HG02852 (cell line): ENCODE results near the gene IRX6.

ENCODE experiments used
- ATAC-seq: cut with Tn5 transposase; IDR thresholded peaks from one replicate; pipeline ENCODE4 v1.9.1; 2021; ENCODE audit warnings: mild to moderate bottlenecking, moderate library complexity; ENCODE audit not compliant: unreplicated experiment

Gene IRX6

DNA sequence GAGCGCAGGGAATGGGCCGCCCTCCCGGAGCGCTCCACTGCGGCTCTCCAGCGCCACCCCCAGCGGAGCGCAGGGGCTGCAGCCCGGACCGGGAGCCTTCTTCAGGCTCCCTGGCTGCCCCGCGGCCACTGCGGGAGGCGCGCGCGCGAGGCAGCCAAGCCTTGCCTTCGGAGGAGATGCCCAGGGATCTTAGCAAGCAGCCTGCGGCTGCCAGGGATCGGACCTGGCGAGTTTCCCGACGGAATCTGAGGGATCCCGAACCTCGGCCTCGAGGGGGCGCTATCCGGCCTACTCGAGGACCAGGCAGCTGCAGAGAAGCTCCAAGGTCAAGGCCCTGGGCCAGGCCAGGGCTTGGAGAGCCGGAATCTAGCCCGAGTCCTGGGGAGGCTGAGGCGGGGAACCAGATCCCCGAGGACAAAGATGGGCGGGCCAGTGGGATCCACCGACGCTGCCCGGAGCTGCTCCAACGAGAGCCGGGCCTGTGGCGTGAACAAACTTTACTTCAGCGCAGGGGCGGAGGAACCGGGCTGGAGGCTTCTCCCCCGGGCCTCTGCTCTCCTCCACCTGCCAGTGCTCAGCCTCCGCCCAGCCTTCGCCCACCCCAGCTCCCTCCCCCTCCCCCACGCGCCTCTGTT, at the start of gene IRX6:
Gene IRX6, plus strand, starts transcription at position 567 of the 635 bp plus-strand sequence. CDS start 889 bp downstream, outside the sequence.
- no peak for ATAC-seq

DNA sequence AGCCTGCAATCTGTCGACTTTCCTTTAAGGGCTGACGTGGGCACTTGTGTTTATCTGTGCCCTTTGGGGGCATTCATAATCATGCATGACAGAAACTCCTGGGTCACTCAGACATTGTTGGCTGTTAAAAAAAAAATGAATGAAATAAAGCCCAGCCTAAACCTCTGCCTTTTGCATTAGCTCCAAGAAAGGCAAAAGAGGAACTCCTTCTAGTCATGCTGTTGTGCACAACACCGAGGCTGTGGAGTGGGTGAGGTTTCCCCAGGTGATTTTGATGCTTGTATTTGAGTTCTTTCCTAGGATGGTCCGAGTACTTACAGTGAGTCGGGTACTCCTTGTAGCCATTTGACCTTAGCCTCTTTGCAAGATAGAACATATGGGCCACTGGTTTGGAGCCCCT, 49.6 kb upstream of the IRX6 start:
- no peak for ATAC-seq

DNA sequence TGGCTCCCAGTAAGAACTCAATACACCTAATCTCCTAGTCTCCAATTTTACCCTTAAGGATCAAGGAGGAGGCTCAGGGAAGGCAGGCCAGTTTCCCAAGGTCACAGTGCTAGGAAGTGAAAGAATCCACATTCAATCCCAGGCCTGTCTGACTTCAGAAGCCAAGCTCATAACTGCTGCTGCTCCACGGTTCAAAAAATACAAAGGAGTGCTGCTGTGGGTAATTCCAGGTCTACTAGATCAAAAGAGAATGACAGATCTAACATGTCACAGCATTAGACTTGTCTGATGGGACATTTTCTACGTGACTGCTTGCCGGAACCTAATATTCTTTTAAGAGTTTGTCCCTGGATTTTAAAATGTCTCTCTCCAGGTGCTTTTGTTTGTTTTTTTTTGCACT, 48.8 kb upstream of the IRX6 start:
- ATAC-seq: no peak

DNA sequence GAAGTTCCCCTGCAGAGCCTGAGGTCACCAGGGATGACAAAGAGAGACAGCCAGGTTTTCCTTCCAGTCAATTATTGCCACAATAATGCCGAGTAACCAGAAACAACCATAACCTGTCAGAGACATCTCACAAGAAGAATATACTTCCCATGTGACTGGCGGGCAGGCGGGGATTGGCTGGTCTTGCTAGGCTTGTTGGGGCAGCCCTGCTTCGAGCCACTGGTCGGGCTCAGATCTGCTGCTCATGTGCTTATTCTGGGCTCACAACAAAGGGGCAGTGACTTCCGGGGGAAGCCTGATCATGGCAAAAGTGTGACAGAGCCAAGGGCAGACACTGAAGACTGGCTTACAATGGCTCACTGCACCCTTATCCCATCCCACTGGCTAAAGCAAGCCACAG, 48.1 kb upstream of the IRX6 start:
- no peak for ATAC-seq

DNA sequence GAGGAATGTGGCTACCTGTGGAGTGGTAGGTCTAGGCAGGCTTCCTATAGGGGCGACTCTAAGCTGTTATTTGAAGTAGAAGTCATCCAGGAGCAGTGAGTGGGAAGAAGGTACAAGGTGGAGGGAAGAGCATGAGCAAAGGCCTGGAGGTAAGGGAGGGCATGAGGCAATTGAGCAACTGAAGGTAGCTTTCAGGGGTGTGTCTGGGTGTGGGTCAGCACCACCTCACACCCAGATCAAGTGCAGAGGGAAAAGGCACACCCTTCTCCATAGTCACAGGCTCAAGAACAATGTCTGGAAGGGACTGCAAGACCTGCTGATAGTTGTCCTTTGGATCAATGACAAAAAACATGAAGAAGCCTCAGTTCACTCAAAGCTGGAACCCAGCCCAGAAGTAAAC, 46.5 kb upstream of the IRX6 start:
- ATAC-seq: no peak

DNA sequence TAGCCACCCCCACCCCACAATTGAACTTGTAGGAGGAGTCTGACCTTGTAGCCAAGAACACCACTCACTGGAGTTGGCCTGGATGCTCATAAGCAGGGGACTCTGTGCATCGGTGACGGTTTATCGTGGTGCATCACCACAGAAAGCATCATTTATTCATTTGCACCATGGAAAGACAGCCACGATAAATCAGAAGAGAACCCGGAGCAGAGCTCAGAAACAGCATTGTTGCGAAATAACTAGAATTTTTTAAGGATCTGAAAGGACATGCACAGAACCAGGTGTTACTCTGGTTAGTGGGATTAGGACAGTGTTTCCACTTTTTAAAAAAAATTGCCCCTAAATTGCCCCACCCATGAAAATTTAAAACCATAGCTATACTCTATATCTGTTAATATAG, 44.4 kb upstream of the IRX6 start:
- no peak for ATAC-seq

DNA sequence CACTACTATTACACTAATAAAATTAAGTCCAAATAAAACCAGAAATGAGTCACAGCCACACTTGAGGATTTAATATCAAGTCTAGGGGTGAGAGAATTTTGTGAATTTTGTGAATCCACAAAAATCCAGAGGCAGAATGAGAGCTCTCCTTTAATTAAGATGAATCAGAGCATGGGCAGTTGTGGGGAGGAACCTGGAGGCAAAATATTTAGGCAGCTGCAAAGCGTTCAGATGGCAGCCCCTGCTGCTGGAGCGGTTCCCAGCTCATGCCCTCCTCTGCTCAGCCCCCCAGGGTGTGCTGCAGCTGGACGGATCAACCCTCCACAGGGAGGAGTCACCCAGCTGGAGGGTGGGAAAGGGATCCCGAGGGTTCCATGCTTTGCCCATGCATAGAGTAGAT, 43.4 kb upstream of the IRX6 start:
- no peak for ATAC-seq

DNA sequence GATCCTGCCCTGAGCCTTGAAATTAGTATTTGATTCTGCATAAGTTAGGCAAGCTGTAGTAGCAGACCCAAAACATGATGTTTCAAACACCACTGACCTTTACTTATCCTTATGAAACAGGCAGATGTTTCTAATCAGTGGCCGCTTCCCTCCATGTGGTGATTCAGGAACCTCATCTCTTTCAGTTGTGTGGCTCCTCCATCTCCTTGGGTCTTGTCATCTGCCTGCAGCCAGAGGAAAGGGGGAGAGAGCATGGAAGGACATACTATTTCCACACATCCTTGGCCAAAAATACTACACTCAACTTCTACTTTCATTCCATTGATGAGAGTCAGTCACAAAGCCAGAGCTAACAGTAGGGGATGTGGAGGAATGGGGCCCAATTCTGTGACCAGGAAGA, 41.6 kb upstream of the IRX6 start:
- ATAC-seq: no peak

DNA sequence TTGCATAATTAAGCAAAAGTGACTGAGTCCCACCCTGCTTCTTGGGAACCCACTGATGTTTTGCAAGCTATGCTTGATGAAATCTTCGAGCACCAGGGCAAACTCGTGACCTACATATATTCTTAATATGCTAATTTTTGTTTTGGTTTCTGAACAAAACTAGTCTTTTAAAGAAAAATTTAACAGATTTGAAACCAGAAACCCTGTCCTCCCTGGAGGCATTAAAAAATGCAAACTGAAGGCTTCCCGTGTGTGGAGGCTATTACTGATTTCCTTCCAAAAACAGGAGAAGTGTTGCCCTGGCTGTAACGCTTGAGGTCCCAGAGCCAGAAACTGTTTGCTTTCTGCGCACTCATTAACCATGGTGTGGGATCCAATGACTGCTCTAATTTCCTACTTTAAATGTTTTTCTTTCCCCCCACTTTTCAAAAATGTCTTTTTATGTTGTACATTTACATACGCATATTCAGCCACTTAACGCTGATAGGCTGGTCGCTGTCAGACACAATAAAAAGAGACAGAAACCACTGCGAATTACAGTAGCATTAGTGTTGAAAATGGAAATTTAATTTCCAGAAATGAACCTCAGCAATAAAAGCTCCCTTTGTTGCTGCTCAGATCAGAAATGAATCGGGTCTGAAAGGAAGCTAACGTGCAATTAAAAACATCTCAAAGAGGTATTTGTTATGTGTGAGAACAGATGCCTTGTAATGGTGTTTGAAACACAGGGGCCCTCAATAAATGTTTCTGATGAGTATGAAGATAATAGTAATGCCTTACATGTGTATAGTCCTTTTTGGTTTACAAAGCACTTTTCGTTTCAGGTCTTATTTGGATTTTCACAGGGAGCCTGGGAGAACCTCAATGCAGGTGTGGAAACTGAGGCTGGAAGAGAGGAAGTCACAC, 39.9 kb upstream of the IRX6 start:
- ATAC-seq: no peak

DNA sequence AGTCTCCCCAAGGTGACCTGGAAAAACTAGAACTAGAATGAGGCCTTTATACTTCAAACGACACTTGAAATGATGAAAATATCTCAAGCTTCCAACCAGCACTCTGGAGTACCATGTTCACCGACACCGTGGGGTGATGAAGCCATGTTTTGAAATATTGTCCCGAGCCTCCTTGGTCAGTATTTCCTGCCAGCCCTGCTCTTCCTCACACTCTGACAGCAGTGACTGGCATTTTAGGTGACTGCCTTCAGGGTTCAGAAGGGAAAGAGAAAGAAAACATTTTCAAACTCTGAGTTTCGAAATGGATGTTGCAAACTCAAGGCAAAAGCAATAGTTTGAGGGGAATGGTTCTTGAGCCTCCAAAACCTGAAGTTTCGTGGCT, 39.3 kb upstream of the IRX6 start:
- ATAC-seq: no peak

DNA sequence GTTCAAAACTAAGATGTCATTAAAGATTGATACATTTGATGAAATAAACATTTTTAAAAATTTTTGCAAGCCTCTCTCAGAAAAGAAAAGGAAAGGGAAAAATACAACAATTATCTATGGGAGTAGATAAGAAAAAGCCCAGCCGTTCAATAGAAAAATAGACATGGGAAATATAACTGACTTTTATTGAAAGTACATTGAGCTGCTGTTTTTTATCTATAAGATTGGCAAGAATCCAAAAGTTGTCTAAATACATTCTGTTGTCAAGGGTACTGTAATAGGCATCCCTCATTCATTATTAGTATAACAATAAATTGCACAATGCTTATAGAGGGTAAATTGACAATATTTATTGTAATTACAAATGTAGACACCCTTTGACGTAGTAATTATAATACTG, 38.4 kb upstream of the IRX6 start:
- no peak for ATAC-seq

DNA sequence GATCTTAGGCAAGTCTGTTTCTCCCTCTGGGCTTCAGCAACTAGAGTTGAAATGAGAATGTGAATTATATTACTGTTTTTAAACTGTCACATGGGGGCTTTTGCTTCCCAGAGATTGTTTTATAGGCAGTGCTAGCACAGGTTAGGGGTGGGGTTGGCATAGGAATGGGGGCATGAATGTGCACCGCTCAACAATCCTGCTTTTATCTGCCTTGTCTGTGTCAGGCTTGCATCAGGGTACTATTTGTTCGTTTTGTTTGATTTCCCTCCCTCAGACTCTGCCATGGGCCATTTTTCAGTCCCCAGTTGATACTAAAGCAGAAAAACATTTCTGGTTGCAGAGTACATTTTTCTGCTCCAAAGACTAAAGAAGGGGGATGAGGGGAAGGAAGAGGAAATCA, 34.6 kb upstream of the IRX6 start:
- ATAC-seq: no peak

DNA sequence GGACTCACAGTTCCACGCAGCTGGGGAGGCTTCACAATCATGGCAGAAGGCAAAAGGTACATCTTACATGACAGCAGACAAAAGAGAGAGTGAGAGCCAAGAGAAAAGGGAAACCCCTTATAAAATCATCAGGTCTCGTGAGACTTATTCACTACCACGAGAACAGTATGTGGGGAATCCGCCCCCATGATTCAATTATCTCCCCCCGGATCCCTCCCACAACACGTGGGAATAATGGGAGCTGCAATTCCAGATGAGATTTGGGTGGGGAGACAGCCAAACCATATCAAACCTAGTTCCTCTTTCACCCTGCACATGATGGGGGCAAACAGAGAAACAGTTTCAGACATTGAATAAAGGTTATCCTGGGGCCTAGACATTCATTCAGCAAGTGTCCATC, 32.2 kb upstream of the IRX6 start:
- ATAC-seq: no peak

DNA sequence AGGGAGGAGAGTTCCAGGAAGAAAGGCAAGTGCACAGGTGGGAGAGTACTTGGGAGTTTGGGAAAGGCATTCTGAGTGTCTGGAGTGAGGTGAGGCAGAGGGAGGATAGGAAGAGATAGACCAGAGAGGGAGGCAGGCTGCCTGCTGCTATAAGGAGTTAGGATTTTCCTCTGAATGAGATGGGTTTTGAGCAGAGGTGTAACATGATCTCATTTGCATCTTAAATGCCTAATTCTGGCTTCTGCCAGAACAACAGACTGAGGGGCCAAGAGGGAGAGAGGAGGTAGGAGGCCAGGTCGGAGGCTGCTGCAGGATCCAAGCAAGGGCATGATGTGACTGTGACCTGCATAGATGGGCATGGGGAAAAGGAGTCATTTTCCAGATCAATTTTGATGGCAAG, 31.5 kb upstream of the IRX6 start:
- no peak for ATAC-seq

DNA sequence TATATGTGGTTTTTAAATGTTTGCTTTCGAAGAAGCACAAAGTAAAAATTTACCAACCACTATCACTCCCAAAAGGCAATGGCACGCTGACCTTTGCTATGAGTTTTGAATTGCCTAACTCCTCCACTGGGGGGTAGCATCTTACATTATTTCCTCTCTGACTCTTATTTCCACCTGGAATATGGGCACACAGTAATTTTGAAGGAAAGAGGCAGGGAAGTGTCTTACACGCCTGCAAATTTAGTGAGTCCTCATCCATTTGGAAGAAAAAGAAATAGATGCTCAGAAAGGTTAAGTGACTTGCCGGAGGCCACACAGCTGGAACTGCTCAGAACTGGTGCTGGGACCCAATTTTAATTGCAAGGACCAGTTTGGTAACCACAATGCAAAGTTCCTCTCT, 29.9 kb upstream of the IRX6 start:
- no peak for ATAC-seq

DNA sequence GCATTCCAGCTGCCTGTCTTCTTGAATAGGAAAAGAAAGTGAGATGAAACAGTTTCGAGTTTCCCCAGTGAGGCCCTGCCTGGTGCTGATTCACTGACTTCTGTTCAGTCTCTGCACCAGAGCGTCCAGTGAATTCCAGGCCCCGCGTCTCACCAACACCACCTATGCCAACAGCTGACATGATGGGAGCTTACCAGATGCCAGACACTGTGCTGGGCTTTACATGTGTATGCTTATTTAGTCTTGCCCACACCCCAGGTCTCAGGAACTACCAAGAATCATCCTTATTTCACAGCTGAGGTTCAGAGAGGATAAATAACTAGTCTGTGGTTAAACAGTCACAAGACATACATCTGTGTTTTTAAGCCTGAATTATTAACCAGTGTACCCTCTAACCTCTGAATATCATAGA, 29.1 kb upstream of the IRX6 start:
- ATAC-seq: no peak

DNA sequence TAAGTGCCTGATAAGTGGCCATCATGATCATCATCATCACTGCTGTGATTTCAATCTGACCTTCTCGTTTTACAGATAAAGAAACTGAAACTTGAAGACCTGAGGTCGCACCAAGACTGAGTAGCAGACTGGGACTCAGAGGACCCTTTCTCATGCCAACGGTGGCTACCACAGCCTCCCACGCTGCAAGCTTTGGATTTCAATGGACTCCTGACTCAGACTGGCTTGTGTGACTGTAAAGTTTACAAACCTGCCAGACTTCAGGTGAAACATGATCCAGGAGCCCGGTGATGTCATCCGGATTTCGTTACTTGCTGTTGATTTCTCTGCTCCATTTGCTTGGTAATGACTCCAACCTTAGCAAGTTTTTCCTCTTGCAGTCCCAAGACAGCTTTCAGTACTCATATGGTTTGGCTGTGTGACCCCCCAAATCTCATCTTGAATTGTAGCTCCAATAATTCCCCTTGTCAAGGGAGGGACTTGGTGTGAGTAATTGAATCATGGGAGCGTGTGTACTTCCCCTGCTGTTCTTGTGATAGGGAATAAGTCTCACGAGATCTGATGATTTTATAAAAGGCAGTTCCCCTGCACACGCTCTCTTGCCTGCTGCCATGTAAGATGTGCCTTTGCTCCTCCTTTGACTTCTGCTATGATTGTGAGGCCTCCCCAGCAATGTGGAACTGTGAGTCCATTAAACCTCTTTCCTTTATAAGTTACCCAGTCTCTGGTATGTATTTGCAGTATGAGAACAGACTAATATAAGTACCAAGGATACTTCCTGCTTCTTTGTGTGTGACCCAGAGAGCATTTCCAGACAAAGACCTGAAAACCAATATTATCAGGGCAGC, 26.7 kb upstream of the IRX6 start:
- ATAC-seq: no peak

DNA sequence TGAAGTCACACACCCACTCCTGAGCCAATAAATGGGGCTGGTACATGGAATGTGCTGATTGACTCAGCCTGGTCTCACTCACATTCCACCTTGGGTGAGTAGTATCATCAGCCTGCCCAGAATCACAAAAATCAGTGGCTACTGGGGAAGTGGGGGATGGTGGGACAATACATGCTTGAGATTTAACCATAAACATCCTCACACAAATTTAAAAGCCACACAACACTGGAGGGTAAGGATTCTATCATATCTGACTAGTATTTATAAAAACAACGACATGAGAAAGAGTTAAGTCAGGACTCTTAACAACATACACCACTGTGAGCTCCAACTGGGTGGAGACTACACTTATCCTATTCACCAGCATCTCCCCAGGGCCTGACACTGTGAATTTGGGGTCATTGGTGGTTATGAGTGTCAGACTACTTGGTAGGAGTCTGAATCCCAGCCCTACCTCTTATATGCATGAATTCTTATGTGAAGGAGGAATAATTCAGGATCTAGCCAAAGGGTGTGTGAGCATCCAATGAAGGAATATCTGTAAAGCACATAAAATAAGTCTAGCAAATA, 26.0 kb upstream of the IRX6 start:
- no peak for ATAC-seq

DNA sequence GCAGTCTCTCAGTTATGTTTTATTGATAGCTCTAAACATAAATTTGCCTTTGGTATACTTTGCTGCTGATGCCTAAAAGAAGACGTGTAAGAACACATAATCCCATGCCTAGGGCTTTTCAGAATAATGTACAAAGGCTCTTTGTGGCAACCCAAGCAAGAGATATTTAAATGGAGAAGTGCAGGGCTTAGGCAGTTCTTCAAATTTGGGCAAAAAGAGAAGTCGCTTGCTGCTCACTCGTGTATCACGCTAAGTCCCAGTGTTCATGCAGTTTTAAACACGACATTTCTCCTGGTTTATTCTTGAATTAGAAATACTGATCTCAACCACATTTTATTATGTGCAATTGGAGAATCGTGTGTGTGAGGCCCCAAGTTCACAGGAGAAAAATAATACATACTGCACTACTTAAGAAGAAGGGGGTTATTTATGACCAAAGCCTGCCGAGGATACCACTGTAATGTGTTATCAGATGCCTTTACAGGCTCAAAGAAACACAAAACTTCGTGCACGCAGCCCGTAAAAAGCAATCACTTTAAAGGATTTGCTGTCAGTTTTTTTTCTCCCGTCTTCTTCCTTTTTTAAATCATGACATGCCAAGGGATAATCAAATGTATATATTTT, 22.5 kb upstream of the IRX6 start:
- no peak for ATAC-seq

DNA sequence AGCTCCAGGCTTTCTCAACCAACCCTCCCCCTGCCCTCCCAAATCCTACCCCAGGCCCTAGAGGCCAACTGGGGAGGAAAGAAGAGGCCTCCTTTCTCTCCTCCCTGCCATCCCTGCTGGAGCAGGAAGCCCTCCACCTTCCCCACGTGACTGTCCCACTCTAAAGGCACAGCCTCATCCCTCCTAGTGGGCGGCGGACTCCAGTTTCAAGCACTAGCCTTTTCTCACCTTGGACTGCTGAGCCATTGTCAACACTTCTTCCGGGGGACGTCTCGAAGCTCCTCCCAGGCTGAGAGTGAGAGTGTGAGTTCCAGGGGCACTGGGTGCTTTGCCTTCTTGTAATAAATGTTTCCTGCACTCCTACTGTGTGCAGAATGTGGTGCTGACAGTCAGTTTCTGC, 21.4 kb upstream of the IRX6 start:
- no peak for ATAC-seq

DNA sequence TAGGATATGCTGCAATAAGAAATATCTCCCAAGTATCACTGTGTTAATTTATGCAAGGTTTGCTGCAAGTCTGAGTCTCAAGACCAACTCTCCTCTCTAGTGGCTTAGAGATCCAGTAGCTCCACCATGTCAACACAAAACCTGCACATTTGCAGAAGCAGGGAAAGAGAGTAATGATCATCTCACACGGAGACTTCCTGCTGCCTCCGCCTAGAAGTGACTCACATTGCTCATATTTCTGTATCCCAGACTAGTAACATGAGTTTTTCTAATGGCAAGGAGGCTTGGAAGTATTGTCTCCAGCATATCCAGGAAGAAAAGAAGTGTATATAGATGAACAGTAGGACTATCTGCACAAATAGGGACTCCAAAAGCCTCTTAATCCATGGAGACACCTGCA, 15.0 kb upstream of the IRX6 start:
- no peak for ATAC-seq
